PC-3 (cell line): ENCODE data around the gene SERPIND1.

Experiments
- EZH2 ChIP-seq: fragments of 300-600 bp; sonication (generic); IDR thresholded peaks from one replicate; pipeline ENCODE4 v1.6.1; 2017; ENCODE audit warnings: antibody characterized with exemption, mild to moderate bottlenecking, low read length; ENCODE audit not compliant: unreplicated experiment
- EZH2phosphoT487 ChIP-seq: fragments of 300-600 bp; sonication (generic); IDR thresholded peaks from 2 replicates; pipeline ENCODE4 v1.6.1; 2018; ENCODE audit warnings: mild to moderate bottlenecking, antibody characterized with exemption, low read length, borderline replicate concordance
- TF ChIP-seq, protein P1 (sequence below): fragments of 300-600 bp; sonication (generic); conservative IDR thresholded peaks from 2 replicates; pipeline ENCODE4 v1.5.1; 2017; ENCODE audit warnings: antibody characterized with exemption, low read depth, mild to moderate bottlenecking, low read length

GRCh38 chr22:20818471-20818870, 44.6 kb downstream of the SERPIND1 start:
- TF ChIP-seq, protein P1, sequence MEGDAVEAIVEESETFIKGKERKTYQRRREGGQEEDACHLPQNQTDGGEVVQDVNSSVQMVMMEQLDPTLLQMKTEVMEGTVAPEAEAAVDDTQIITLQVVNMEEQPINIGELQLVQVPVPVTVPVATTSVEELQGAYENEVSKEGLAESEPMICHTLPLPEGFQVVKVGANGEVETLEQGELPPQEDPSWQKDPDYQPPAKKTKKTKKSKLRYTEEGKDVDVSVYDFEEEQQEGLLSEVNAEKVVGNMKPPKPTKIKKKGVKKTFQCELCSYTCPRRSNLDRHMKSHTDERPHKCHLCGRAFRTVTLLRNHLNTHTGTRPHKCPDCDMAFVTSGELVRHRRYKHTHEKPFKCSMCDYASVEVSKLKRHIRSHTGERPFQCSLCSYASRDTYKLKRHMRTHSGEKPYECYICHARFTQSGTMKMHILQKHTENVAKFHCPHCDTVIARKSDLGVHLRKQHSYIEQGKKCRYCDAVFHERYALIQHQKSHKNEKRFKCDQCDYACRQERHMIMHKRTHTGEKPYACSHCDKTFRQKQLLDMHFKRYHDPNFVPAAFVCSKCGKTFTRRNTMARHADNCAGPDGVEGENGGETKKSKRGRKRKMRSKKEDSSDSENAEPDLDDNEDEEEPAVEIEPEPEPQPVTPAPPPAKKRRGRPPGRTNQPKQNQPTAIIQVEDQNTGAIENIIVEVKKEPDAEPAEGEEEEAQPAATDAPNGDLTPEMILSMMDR = no peak
- no peak for TF ChIP-seq EZH2
- no peak for TF ChIP-seq EZH2phosphoT487
